MM.1S (cell line): Measurements from ENCODE around the gene ANKRD9.

Source experiments
- EZH2 ChIP-seq: fragments of 300-600 bp; sonication (generic); optimal IDR thresholded peaks from 2 replicates; pipeline ENCODE3; 2017; ENCODE audit warnings: low read depth, mild to moderate bottlenecking, antibody characterized with exemption, low read length, mixed read lengths
- EZH2phosphoT487 ChIP-seq: fragments of 300-600 bp; sonication (generic); IDR thresholded peaks from 2 replicates; pipeline ENCODE4 v1.6.1; 2018; ENCODE audit warnings: antibody characterized with exemption, low read length
- TF ChIP-seq, protein P1 (sequence below): fragments of 300-600 bp; sonication (generic); IDR thresholded peaks from 2 replicates; pipeline ENCODE4 v1.5.1; 2016; ENCODE audit warnings: antibody characterized with exemption, low read length, mixed read lengths

DNA sequence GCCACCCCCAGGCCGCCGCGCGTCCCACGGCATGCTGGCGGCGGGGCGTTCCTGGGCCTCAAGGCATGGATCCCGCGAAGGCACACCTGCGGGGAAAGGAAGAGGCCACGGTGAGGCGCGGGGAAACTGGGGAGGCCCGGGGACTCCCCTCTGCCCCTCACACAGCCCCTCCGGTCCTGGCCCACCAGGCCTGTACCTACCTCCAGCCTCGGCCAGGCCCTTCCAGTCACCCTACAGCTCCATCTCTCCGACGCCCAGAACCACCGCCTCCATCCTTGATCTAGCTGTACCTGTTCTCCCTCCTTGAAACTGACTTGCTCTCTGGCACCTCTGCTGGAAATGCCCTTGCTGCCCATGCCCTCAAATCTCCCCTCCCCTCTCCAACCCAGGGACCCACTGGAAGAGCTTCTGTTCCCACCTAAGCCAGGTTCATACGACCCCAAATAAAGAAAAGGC is 1.7 kb downstream of the ANKRD9 start:
- no peak for TF ChIP-seq EZH2
- TF ChIP-seq, protein P1, sequence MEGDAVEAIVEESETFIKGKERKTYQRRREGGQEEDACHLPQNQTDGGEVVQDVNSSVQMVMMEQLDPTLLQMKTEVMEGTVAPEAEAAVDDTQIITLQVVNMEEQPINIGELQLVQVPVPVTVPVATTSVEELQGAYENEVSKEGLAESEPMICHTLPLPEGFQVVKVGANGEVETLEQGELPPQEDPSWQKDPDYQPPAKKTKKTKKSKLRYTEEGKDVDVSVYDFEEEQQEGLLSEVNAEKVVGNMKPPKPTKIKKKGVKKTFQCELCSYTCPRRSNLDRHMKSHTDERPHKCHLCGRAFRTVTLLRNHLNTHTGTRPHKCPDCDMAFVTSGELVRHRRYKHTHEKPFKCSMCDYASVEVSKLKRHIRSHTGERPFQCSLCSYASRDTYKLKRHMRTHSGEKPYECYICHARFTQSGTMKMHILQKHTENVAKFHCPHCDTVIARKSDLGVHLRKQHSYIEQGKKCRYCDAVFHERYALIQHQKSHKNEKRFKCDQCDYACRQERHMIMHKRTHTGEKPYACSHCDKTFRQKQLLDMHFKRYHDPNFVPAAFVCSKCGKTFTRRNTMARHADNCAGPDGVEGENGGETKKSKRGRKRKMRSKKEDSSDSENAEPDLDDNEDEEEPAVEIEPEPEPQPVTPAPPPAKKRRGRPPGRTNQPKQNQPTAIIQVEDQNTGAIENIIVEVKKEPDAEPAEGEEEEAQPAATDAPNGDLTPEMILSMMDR, result no peak
- no peak for TF ChIP-seq EZH2phosphoT487
